ENCODE measurements around the gene HAGHL. TPM values are rescaled to one million over a fixed set of nuclear protein-coding genes. Genes with fewer than 3 reads are reported as not detected.
"Not testable (repeated sequence)": the region's sequence is repeated elsewhere in the genome, so short reads cannot be mapped to it uniquely, and the experiment has no call there.

Gene HAGHL
- total RNA-seq, 2 donors from 2014 or later = 2.0 to 3.3 TPM

DNA sequence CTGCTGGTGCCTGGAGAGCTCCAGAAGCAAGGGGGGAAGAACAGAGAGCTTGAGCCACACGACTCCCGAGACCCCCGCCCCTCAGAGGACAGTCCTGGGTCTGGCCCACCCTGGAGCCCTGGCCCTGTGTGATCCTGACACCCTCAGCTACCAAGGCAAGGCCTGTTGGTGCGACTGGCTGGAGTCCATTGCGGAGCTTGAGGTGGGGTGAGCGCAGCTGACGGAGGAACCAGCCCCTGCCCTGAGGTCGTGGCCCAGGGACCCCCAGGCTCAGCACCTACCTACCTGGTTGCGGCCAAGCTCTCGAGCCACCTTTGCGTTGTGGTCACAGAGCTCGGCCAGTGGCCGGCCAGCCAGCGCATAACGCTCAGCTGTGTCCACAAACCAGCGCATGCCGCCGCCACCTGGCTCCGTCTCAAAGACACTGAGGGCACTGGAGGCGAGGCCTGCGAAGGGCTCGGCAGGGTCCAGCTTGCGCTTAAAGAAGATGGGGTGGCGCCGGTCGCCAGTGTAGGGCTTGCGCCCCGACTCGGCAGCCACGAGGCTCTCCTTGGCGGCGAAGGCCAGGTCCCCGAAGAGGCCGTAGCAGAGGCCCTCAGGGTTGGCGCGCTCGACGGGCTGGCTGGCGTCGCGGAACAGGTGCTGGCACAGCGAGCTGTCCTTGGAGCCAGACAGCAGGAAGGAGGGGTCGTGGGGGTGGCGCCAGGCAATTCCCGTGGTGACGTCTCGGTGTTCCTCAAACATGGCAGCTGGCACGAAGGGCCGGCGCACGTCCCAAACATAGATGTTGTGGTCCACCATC is 40.2 kb upstream of the HAGHL start:
- DNase-seq = no peak

DNA sequence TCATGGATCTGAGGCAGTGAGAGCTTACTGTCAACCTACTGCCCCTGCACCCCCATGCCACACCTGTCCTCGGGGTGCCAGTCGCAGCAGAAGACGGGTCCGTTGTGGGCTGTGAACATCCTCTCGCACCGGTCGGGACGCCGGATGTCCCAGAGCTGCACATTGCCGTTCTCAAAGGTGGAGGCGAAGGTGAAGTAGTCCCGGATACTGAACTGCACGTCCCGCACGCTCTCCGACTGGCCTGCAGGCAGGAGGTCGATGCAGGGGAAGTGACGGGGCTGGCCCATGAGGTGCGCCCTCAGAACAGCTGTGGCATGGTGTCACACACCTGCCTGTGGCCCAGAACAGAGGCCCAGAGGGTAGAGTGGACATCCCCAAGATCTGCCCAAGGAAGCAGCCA is 39.4 kb upstream of the HAGHL start:
- ATAC-seq (no peak), DNase-seq (no peak)
- intact Hi-C loops (cut with DNase I, micrococcal nuclease) = no loop called here

More for the DNA sequence above, 40.2 kb upstream of the HAGHL start:
- ATAC-seq = no peak
- intact Hi-C loops (cut with DNase I, micrococcal nuclease) = no loop called here

DNA sequence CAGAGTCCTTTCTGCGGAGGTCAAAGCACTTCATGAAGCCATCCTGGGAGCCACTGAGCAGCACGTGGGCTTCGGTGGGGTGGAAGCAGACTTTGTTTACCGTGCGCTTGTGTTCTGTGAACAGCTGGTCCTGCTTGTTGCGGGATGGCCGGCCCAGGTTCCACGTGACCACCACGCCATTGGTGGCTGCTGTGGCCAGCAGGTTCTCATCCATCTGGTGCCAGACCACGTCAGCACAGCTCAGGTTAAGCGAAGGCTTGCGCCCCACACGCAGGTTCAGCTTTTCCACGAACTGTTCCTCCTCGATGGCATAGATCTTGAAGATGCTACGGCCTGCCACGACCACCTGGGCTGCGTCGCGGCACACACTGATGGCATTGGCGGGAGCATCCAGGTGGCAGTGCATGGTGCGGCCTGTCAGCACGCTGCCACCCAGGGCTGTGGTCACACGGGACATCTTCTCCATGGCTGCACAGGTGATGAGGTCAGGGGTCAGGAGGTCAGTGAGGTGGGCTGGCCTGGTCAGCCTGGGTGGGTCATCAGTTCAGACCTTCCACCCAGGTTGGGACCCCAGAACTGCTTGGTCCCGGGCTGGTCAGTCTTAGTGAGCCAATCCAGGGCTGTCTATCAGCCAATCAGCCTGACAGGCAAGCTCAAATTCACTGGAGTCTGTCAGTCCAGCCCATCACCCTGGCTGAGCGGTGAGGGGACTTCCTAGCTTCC is 37.6 kb upstream of the HAGHL start:
- ATAC-seq (peak; percentile 1), DNase-seq (no peak)
- intact Hi-C loops (cut with DNase I, micrococcal nuclease) = no loop called here

DNA sequence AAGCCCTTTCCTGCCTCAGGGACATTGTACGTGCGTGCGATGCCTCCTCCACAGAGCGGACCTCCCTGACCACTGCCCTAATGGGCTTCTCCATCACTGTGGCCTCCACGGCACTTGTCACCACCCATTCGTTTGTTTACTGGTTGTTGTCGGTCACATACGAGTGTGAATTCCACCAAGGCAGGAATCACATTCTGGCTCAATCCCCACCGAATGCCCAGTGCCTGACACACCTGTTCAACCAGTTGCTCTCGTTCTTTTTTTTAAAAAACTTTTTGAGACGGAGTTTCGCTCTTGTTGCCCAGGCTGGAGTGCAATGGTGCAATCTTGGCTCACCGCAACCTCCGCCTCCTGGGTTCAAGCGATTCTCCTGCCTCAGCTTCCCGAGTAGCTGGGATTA is 35.7 kb upstream of the HAGHL start:
- intact Hi-C loops (cut with DNase I, micrococcal nuclease); DNase-seq; ATAC-seq: not testable (repeated sequence)

DNA sequence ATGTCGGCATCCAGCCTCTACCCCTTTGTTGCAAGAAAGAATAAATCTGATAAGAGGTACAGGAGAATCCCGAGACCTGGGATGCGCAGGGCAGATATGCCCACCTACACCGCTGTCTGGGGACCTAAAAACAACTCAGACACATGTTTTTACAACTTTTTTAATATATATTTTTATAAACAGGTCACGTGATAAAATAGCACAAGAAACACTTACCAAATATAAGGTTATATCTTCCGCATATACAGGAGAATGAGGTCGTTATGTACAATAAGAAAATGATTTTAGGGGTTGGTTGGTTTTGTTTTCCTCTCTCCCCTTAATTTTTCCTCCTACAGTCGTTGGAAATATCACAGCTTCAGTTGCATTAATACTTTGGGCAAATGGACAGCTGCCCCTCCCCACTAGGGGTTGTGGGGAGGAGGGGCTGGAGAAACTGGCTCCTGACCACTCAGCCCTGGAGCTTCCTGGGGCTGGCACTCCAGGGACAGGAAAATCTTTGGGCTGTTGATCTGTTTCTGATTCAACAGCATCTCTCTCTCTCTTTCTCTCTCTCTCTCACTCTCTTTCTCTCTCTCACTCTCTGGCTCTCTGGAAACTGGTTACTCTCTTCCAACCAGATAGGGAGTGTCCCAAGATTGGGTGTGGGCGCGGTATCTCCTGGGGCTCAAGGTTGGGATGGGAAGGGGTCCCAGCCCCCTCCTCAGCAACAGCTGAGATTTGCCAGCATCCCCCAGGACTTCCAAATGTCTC is 34.4 kb upstream of the HAGHL start:
- intact Hi-C loops (cut with DNase I, micrococcal nuclease) = no loop called here
- DNase-seq = no peak
- no peak for ATAC-seq

DNA sequence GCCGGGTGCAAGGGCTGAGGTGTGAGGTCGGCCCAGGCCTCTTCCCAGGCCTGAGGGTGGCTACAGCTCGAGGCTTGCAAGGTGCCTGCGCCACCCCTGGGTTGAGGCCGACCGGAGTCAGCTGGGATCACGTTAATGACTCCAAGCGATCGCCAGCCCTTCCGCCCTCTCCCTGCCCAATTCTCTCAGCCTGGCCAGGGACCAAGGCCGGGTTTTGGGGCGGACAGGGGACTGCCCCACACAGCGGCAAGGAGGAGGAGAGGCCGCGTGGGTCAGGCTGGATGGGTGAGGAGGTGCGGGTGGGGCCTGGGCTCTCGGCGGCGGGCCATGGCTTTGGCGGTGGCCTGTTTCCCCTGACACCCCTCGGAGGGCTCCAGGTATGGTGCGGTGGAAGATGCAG is 33.5 kb upstream of the HAGHL start:
- no peak for ATAC-seq

DNA sequence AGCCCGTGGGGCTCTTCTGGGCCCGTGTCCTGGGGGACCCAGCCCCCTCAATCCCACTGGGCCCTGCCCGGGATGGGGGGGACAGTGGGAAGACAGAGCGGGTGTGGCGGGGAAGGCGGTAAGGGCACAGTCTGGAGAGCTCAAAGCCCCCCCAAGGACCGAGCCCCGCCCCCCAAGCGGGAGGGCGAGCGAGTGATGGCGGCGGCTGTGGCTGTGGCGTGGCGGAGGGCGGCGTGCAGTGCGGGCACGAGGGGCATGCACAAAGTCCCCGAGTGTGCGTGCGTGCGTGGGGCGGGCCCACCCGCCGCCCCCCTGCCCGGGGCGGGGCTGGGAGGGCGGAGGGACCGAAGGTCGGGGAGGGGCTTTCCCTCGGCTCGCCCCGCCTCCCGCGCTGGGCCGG is 33.1 kb upstream of the HAGHL start:
- intact Hi-C loops (cut with DNase I, micrococcal nuclease) = no loop called here
- no peak for ATAC-seq
- no peak for DNase-seq

More for the DNA sequence above, 33.5 kb upstream of the HAGHL start:
- no peak for DNase-seq
- intact Hi-C loops (cut with DNase I, micrococcal nuclease) = no loop called here

DNA sequence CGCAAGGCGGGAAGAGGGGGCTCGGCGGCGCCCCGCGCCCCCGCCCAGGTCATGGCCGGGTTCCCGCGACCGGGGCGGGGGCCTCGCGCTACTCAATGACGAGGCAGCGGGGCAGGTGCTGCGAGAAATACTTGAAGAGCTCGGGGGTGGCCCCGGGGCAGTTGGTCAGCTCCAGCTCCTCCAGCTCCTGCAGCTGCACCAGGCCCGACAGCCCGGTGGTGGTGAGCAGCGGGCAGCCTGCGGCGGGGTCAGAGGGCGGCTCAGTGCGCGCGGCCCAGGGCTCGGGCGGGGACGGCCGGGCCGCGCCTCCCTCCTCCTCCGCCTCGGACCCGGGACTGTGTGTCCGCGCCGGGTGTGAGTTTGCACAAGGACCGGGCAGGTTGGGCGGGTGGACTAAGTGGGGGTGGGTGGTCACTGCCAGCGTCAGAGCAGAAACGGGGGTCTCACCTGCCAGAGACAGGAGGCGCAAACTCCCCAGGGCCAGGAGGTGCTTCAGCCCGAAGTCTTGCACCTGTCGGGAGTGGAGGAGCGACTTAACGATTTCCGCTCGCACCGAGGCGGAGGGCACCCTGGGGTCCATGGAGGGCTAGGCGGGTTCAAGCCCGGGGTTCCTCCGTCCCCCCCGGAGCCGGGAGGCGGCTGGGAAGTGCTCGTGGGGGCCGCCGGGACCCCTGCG is 32.6 kb upstream of the HAGHL start:
- ATAC-seq = no peak
- intact Hi-C loops (cut with DNase I, micrococcal nuclease) = no loop called here
- no peak for DNase-seq

DNA sequence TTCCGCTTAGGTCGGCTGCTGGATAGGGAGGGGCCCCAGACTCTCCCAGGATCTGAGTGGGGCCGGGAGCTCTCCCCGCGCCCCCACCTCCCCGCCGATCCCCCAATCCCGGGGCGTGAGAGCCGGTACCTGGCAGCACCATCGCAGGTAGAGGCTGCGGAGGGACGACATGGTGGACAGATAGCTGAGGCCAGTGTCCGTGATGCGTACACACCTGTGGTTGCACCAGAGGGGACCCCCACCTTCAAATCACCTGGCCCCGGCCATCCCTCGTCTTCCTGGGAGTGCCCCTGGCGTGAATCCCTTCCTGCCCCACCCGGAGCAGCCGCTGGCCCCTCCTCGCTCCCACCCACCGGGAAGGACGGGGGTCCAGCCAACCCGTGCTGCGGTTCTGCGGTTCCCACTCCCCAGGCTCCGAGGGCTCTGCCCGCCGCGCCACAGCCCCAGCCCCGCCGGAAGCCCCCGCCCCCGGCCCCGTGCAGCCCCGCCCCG is 32.0 kb upstream of the HAGHL start:
- ATAC-seq (no peak), DNase-seq (no peak)
- intact Hi-C loops (cut with DNase I, micrococcal nuclease) = no loop called here

DNA sequence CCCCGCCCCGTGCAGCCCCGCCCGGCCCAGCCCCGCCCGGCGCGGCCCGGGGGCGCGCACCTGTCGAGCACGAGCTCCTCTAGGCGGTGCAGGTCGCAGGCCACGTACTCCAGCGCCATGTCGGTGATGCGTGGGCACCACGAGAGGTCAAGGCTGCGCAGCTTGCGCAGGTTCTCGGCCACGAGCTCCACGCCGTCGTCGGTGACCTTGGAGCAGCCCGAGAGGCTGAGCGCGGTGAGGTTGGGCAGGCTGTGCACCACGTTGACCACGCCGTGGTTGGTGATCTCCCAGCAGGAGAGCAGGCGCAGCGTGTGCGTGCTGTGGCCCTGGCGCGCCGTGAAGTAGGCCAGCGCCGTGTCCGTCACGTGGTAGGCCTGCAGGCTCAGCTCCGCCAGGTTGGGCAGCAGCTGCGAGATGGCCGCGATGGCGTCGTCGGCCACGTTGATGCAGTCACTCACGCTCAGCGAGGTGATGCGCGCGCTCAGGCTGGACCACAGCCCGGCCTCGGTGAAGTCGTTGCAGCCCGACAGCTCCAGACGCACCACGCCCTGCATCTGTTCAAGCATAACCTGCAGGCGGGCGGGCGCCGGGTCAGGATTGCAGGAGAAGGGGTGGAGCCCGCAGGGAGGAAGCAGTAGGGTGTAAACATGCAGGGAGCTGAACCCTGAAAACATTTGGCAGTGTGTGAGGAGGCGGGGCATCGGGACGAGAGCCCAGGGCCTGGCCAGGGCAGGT is 31.4 kb upstream of the HAGHL start:
- intact Hi-C loops (cut with DNase I, micrococcal nuclease) = no loop called here
- peak; percentile 86 for ATAC-seq
- peak; percentile 89 to 92 for DNase-seq

DNA sequence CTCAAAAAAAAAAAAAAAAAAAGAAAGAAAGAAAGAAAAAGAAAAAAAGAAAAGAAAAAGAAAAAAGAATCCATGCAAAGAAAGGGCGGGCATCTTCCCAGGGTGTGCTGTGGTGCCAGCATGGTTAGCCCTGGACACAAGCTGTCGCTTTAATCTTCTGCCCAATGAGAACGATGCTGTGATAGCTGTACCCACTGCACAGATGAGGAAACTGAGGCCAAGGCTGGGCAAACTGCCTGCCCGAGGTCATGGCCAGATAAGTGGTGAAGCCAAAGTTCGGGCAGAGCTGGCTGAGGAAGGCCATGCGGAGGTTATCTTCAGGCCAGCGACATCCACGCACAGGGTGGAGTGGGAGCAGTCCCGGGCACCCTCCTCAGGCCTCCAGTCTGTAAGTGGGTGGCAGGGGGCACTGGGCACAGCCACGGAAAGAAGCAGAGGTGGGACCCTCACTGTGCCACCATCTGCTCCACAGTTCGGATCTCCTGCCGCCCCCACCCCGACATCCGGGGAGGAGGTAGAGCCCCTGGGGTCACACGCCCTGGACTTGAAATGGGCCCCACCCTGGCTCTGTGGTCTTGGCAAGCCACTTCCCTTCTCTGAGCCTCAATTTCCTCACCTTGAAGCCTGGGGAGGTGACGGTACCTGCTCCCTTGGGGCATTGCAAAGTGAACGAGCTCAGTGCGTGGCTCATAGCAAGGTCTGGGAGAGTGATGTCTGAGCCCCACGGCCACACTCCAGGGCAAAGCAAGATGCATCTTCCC is 27.8 kb upstream of the HAGHL start:
- DNase-seq = no peak
- intact Hi-C loops (cut with DNase I, micrococcal nuclease) = no loop called here
- no peak for ATAC-seq

DNA sequence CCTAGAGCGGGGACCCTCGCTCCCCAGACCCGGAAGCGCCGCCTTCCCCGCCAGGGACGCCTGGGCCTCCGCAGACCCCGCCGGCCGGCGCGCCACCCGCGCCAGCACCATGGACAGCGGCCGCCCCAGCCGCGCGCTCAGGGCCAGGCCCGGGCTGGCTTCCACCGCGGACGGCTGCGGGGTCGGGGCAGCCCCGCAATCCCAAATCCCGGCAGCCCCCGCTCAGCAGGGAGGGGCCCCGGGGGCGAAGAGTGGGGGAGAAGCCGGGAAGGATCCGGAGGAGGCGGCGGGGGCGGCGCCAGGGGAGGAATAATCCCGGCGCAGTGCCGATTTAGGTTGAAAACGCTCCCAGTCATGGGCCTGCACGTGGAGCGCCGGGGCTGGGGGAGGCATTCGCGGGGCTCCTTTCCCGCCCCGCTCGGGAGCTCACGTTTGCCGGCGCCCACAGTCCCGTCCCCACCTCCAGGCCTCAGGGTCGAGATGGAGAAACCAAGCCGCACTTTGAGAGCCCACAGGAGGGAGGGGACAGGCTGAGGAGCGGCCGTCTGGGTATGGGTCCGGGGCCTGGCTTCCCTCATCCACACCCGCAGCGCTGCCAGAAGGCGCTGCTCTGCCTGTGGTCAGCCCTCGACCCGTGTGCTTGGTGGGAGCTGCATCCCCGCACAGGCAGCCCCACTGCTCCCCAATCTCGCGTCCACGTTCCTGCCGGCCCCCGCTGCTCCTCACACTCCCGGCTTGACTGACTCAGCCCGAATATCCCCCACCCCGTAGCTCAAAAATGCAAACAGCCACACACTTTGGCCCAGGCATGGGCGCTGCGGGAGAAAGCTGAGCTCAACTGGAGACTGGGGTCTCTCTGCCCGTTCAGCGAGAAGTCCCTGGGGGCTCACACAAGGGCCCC is 26.0 kb upstream of the HAGHL start:
- no peak for DNase-seq
- ATAC-seq = peak; percentile 16
- intact Hi-C loops (cut with DNase I, micrococcal nuclease) = loop anchor here in 1 of 2 donors (10.0 kb wide), 1 partner anchor 54 kb away; no protein-coding TSS in a partner anchor

DNA sequence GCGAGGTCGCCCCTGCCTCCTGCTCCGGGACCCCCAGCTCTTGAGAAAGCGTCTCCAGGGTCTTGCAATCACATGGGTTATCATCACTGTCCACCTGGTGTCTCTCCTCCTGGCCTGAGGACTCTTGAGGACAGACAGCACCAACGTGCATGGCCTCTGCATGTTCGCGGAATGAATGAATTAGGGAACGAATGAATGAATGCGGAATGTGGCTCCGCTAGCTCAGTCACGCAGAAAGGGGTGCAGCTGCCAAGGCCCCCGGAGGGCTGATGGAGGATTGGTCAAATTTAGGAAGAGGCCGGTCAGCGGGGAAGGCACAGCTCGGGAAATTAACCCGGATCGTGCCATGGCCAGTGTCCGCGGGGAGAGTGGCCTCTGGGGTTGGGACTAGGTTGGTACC is 24.6 kb upstream of the HAGHL start:
- ATAC-seq (no peak), DNase-seq (no peak)
- intact Hi-C loops (cut with DNase I, micrococcal nuclease) = loop anchor here in 1 of 2 donors (10.0 kb wide), 1 partner anchor 52 kb away; no protein-coding TSS in a partner anchor

DNA sequence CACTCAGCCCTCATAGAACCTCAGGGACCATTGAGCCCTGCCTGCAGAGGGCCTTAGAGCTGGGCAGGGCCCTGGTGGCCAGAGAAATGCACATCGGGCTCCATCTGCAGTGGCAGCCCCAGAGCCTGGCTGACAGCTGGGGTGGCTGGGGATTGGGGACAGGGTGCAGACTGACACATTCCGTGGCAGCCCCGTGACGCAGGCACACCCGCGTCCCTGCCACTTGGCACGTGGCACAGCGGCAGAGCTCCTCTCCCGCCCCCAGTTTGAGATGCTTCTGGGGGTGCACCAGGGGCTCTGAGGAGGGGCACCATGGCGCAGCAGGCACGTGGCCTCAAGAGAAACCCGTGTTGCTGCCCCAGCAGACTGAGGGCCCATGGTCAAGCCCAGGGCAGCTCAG is 23.5 kb upstream of the HAGHL start:
- DNase-seq = no peak
- ATAC-seq = no peak
- intact Hi-C loops (cut with DNase I, micrococcal nuclease) = loop anchor here in 1 of 2 donors (10.0 kb wide), 1 partner anchor 51 kb away; no protein-coding TSS in a partner anchor

DNA sequence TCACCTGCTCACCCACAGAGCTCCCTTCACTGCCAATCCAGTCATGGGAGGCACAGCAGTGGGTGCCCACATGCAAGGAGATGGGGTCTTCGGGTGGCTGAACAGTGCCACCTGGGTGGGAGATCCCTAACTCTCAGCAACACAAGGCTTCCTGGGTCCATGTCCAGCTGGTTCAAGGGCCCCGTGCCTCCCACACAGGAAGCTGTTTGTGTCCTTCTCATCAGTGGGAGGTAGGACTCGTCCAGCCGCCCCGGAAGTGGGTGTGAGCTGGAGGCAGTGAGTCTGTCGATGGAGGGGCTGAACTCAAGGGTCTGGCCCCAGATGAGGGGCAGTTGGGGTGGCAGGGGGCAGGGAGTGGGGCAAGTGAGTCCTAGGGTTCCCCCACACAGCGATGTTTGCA is 22.9 kb upstream of the HAGHL start:
- DNase-seq = no peak
- no peak for ATAC-seq
- intact Hi-C loops (cut with DNase I, micrococcal nuclease) = loop anchor here in 1 of 2 donors (10.0 kb wide), 1 partner anchor 51 kb away; no protein-coding TSS in a partner anchor
